H1 (cell line): Measurements from ENCODE around the gene SH2D4B. TPM values are rescaled to one million over a fixed set of nuclear protein-coding genes. Genes with fewer than 3 reads are reported as not detected.

Source experiments
- CTCF ChIA-PET: fragments of 300-600 bp; sonication (Branson Sonifier 250); formaldehyde crosslinking; loops from one replicate; lab custom pipeline; 2021; ENCODE audit not compliant: partially characterized antibody; lab: Charles Lee
- POLR2A ChIA-PET: fragments of 300-600 bp; sonication (Branson Sonifier 250); formaldehyde crosslinking; loops from one replicate; lab custom pipeline; 2021; ENCODE audit warnings: inconsistent platforms; ENCODE audit not compliant: partially characterized antibody; lab: Charles Lee
- DNase-seq, 2 experiments: peaks; one replicate each; pipeline versions ENCODE4 v3.0.0 to v3.0.0-alpha.2; 2010 to 2022; ENCODE audit warnings: low spot score in 2 of 2, low read depth in 1 of 2, mixed read lengths in 1 of 2
- FAIRE-seq: peaks from 2 replicates; lab custom pipeline; 2011; peaks lifted over from hg19 to GRCh38; lab: Jason Lieb, UNC
- H2AFZ ChIP-seq: 2 replicates; pipeline ENCODE4 v1.8.1; 2012; ENCODE audit warnings: low read length, inconsistent platforms
- H2AK5ac ChIP-seq: 2 replicates; pipeline ENCODE4 v1.6.1; 2013; ENCODE audit warnings: low read depth, low read length
- H2BK120ac ChIP-seq: replicated peaks from 2 replicates; pipeline ENCODE3; 2013; ENCODE audit warnings: low read depth, low read length, inconsistent platforms
- H2BK12ac ChIP-seq: 2 replicates; pipeline ENCODE4 v1.6.1; 2013; ENCODE audit warnings: low read depth, low read length
- H2BK15ac ChIP-seq: 2 replicates; pipeline ENCODE4 v1.6.1; 2013; ENCODE audit warnings: low read length
- H2BK20ac ChIP-seq: 2 replicates; pipeline ENCODE4 v1.6.1; 2013; ENCODE audit warnings: low read length
- H2BK5ac ChIP-seq: 2 replicates; pipeline ENCODE4 v1.6.1; 2013; ENCODE audit warnings: low read depth, low read length
- H3K14ac ChIP-seq: 2 replicates; pipeline ENCODE4 v1.6.1; 2013; ENCODE audit warnings: inconsistent platforms; ENCODE audit not compliant: insufficient read length
- H3K18ac ChIP-seq: 2 replicates; pipeline ENCODE4 v1.6.1; 2013; ENCODE audit warnings: low read length; ENCODE audit errors: extremely low read depth
- H3K23ac ChIP-seq: 2 replicates; pipeline ENCODE4 v1.6.1; 2013; ENCODE audit warnings: inconsistent platforms; ENCODE audit not compliant: insufficient read length
- H3K23me2 ChIP-seq: 2 replicates; pipeline ENCODE4 v1.6.1; 2013; ENCODE audit warnings: low read depth, low read length
- H3K27ac ChIP-seq: 2 replicates; pipeline ENCODE4 v1.6.1; 2011; ENCODE audit warnings: low read depth, low read length, inconsistent platforms
- H3K27me3 ChIP-seq, 4 experiments: replicated peaks in 1 of 4; 1 replicate in 1 of 4; 2 replicates in 3 of 4; pipeline versions ENCODE4 v1.6.1 to v1.8.1; 2011 to 2013; ENCODE audit warnings: low read length in 3 of 4, mild to moderate bottlenecking in 3 of 4, inconsistent platforms in 2 of 4, mixed read lengths in 2 of 4, moderate library complexity in 1 of 4; ENCODE audit not compliant: control insufficient read depth in 3 of 4, insufficient read depth in 3 of 4; ENCODE audit errors: extremely low read depth in 1 of 4
- H3K36me3 ChIP-seq, 4 experiments: 2 replicates each; pipeline versions ENCODE4 v1.6.1 to v1.8.1; 2011 to 2013; ENCODE audit warnings: mild to moderate bottlenecking in 4 of 4, low read length in 3 of 4, moderate library complexity in 2 of 4, control low read depth in 1 of 4, inconsistent platforms in 1 of 4; ENCODE audit not compliant: insufficient read depth in 4 of 4, control insufficient read depth in 2 of 4
- H3K4ac ChIP-seq: replicated peaks from 2 replicates; pipeline ENCODE3; 2013; ENCODE audit warnings: low read length, low read depth, mixed read lengths, inconsistent platforms; ENCODE audit not compliant: insufficient read length
- H3K4me1 ChIP-seq, 4 experiments: replicated peaks in 1 of 4; 1 replicate in 1 of 4; 2 replicates in 3 of 4; pipeline versions ENCODE4 v1.6.1 to v1.8.1; 2011 to 2013; ENCODE audit warnings: low read length in 3 of 4, inconsistent platforms in 2 of 4, mixed read lengths in 1 of 4; ENCODE audit not compliant: insufficient read depth in 4 of 4, control insufficient read depth in 3 of 4
- H3K4me2 ChIP-seq, 2 experiments: 2 replicates each; pipeline versions ENCODE4 v1.6.1 to v1.8.1; 2011 to 2013; ENCODE audit warnings: low read depth in 2 of 2, low read length in 2 of 2, control low read depth in 1 of 2, inconsistent platforms in 1 of 2, mild to moderate bottlenecking in 1 of 2; ENCODE audit not compliant: insufficient read depth in 1 of 2
- H3K4me3 ChIP-seq, 4 experiments: fragments of 200-600, 300-600 bp in 1 of 4; sonication (generic), shearing (Covaris generic), sonication (Bioruptor Twin) in 1 of 4; 2 replicates each; pipeline versions ENCODE4 v1.5.1 to v1.8.1; 2011 to 2016; ENCODE audit warnings: low read length in 4 of 4, low read depth in 3 of 4, control low read depth in 2 of 4, inconsistent platforms in 2 of 4, mild to moderate bottlenecking in 2 of 4, mixed read lengths in 1 of 4, moderate library complexity in 1 of 4; ENCODE audit not compliant: insufficient read depth in 2 of 4; ENCODE audit errors: extremely low read depth in 1 of 4
- H3K56ac ChIP-seq: replicated peaks from 2 replicates; pipeline ENCODE3; 2013; ENCODE audit warnings: low read depth, mild to moderate bottlenecking, mixed read lengths, low read length, inconsistent platforms; ENCODE audit not compliant: insufficient read length
- H3K79me1 ChIP-seq: 2 replicates; pipeline ENCODE4 v1.6.1; 2013; ENCODE audit warnings: low read depth, low read length, control low read depth
- H3K79me2 ChIP-seq, 2 experiments: 2 replicates each; pipeline versions ENCODE4 v1.6.1 to v1.8.1; 2012 to 2013; ENCODE audit warnings: low read length in 2 of 2, mild to moderate bottlenecking in 2 of 2, inconsistent platforms in 1 of 2; ENCODE audit not compliant: insufficient read depth in 2 of 2, control insufficient read depth in 1 of 2
- H3K9ac ChIP-seq, 4 experiments: replicated peaks in 1 of 4; 1 replicate in 1 of 4; 2 replicates in 3 of 4; pipeline versions ENCODE4 v1.6.1 to v1.8.1; 2011 to 2013; ENCODE audit warnings: low read depth in 3 of 4, low read length in 3 of 4, control low read depth in 2 of 4, mild to moderate bottlenecking in 2 of 4, moderate library complexity in 2 of 4, inconsistent platforms in 1 of 4; ENCODE audit errors: extremely low read depth in 1 of 4
- H3K9me3 ChIP-seq, 2 experiments: 2 replicates each; pipeline versions ENCODE4 v1.6.1 to v1.8.1; 2012 to 2013; ENCODE audit warnings: mild to moderate bottlenecking in 2 of 2, moderate library complexity in 2 of 2, control low read depth in 1 of 2, inconsistent platforms in 1 of 2, low read depth in 1 of 2, low read length in 1 of 2, mixed read lengths in 1 of 2; ENCODE audit not compliant: insufficient read depth in 2 of 2
- H4K20me1 ChIP-seq, 2 experiments: replicated peaks in 1 of 2; 2 replicates each; pipeline versions ENCODE3 to v1.8.1; 2011 to 2013; ENCODE audit warnings: inconsistent platforms in 2 of 2, low read length in 2 of 2, mild to moderate bottlenecking in 1 of 2; ENCODE audit not compliant: insufficient read depth in 2 of 2, control insufficient read depth in 1 of 2
- H4K5ac ChIP-seq: 2 replicates; pipeline ENCODE4 v1.6.1; 2013; ENCODE audit warnings: low read length, low read depth, mixed read lengths, inconsistent platforms; ENCODE audit not compliant: insufficient read length
- H4K8ac ChIP-seq: 2 replicates; pipeline ENCODE4 v1.8.0; 2013; ENCODE audit warnings: mild to moderate bottlenecking, moderate library complexity, low read length, inconsistent platforms; ENCODE audit not compliant: insufficient read depth; ENCODE audit errors: extremely low read depth
- H4K91ac ChIP-seq: replicated peaks from 2 replicates; pipeline ENCODE3; 2013; ENCODE audit warnings: low read length, mixed read lengths, inconsistent platforms; ENCODE audit not compliant: insufficient read length
- ATF2 ChIP-seq: IDR thresholded peaks from 2 replicates; pipeline ENCODE4 v1.6.1; 2012; ENCODE audit warnings: low read length, inconsistent platforms
- CBX8 ChIP-seq: fragments of 300-800, 300-1000 bp; sonication (generic); IDR thresholded peaks from 2 replicates; pipeline ENCODE4 v1.7.1; 2016; ENCODE audit warnings: low read depth, low read length, borderline replicate concordance
- CHD1 ChIP-seq: IDR thresholded peaks from 2 replicates; pipeline ENCODE4 v1.6.1; 2012; ENCODE audit warnings: low read depth, low read length, improper control_type of control experiment
- JUND ChIP-seq: IDR thresholded peaks from 2 replicates; pipeline ENCODE4 v1.6.1; 2011; ENCODE audit warnings: mild to moderate bottlenecking, improper control_type of control experiment, low read length
- RXRA ChIP-seq: IDR thresholded peaks from 2 replicates; pipeline ENCODE4 v1.6.1; 2011; ENCODE audit warnings: low read depth, mild to moderate bottlenecking, low read length, moderate library complexity; ENCODE audit not compliant: insufficient read depth
- TCF12 ChIP-seq: IDR thresholded peaks from 2 replicates; pipeline ENCODE4 v1.6.1; 2011; ENCODE audit warnings: low read depth, mild to moderate bottlenecking, low read length
- WGBS, 2 experiments: shearing (Covaris generic) in 1 of 2; methylation state at CpG; one replicate each; pipeline versions ENCODE4 v1.1.6 to v1.1.7; 2013 to 2015; ENCODE audit warnings: low lambda C conversion rate in 2 of 2, mixed read lengths in 2 of 2, inconsistent platforms in 1 of 2, low coverage in 1 of 2, missing lambda C conversion rate in 1 of 2; ENCODE audit not compliant: insufficient replicate concordance in 2 of 2, insufficient coverage in 1 of 2, insufficient read length in 1 of 2; ENCODE audit errors: extremely low coverage in 1 of 2, missing lambda C conversion rate in 1 of 2; 5-methylcytosine and 5-hydroxymethylcytosine counted together
- polyA plus RNA-seq, 7 experiments: library from polyadenylated mRNA; depleted of rRNA in 3 of 7; stranded (reverse) in 5 of 7; unstranded in 2 of 7; fragments of >200 nt in 5 of 7; fragments of 200-250 nt in 2 of 7; gene quantifications; 1 replicate in 5 of 7; 2 replicates in 1 of 7; 4 replicates in 1 of 7; pipeline versions ENCODE4 v1.2.1 to v1.2.3, GENCODE V29; 2011 to 2013; ENCODE audit warnings: missing spikeins in 2 of 7, mixed read lengths in 2 of 7
- total RNA-seq: library from RNA; stranded (reverse); fragmentation: NEBNext Ultra II Directional; extraction: Animal tissue kit (Norgen Biotek cat#: 25700); gene quantifications from 2 replicates; pipeline ENCODE4 v1.2.1, GENCODE V29; 2021

The SH2D4B gene
- total and polyA plus RNA-seq, 2 of the 8 experiments (the other 6 are each of a cell fraction or from before 2014, with no cell fraction given): 0.06 to 0.13 TPM

- WGBS, 2 experiments: 85% methylated on average over 6 of the region's 6 CpGs; no CpG with 5 or more reads in 1 of the 2 experiments
- TF ChIP-seq ATF2 (no peak), CBX8 (no peak), TCF12 (no peak), JUND (no peak), CHD1 (no peak), RXRA (no peak)
These were observed 61.2 kb downstream of the SH2D4B start for GRCh38 chr10:80598951-80599350.

More at GRCh38 chr10:80598951-80599350, 61.2 kb downstream of the SH2D4B start:
- H3K27me3 ChIP-seq: no peaks in the 10 kb centered on the region; a peak in 1 of 7 replicates
- H3K14ac ChIP-seq: no peak overlapping the region
- DNase-seq (no peak), FAIRE-seq (no peak)
- H4K5ac ChIP-seq: no peak overlapping the region
- H3K4me1 ChIP-seq: no peaks in the 10 kb centered on the region; a peak in 1 of 7 replicates
- no peak overlapping the region for H4K8ac ChIP-seq
- no peak overlapping the region for H3K56ac ChIP-seq
- no peaks in the 10 kb centered on the region for H4K20me1 ChIP-seq
- POLR2A ChIA-PET: interaction anchor here (0.8 kb wide), 1 partner anchor 191 kb away, joined by 3 read pairs; the partner anchor contains the start of gene PRXL2A
- H3K4me3 ChIP-seq: no peak overlapping the region
- H2BK20ac ChIP-seq: no peak overlapping the region
- H2AFZ ChIP-seq: peak overlapping the region; percentile 92
- H3K4me2 ChIP-seq: no peak overlapping the region
- no peak overlapping the region; the same call in 1 of the 2 replicates for H2BK5ac ChIP-seq
- CTCF ChIA-PET: interaction anchor here (0.7 to 8.3 kb wide), 43 partner anchors 13 to 469 kb away, joined by 3 to 158 read pairs (median 4); partner anchors contain the start of gene SH2D4B
- no peaks in the 10 kb centered on the region for H3K36me3 ChIP-seq
- H3K18ac ChIP-seq: no peak overlapping the region
- no peaks in the 10 kb centered on the region for H3K79me1 ChIP-seq
- H2BK15ac ChIP-seq: no peak overlapping the region
- no peaks in the 10 kb centered on the region for H3K9me3 ChIP-seq
- no peaks in the 10 kb centered on the region for H3K23me2 ChIP-seq
- H3K4ac ChIP-seq: no peak overlapping the region
- no peak overlapping the region for H2AK5ac ChIP-seq
- no peak overlapping the region for H3K23ac ChIP-seq
- H3K9ac ChIP-seq: no peak overlapping the region
- H3K79me2 ChIP-seq: no peaks in the 10 kb centered on the region
- H4K91ac ChIP-seq: no peak overlapping the region
- no peak overlapping the region for H3K27ac ChIP-seq
- no peak overlapping the region for H2BK120ac ChIP-seq
- H2BK12ac ChIP-seq: no peak overlapping the region
